ENCODE results near the gene SNRNP200.

SNRNP200 gene

GRCh38 chr2:96319396-96319795 is 14.1 kb upstream of the SNRNP200 start:
- H3K4me3 ChIP-seq (ENCODE audit: low read depth, low read length) = no peak overlapping the region

GRCh38 chr2:96318723-96319122 is 13.4 kb upstream of the SNRNP200 start:
- H3K4me3 ChIP-seq (ENCODE audit: low read depth, low read length) = no peak overlapping the region
- TF ChIP-seq CTCF (IDR thresholded peaks at IDR 0.05; ENCODE audit: borderline replicate concordance, insufficient read depth, low read depth, low read length) = no peak

More at GRCh38 chr2:96319396-96319795, 14.1 kb upstream of the SNRNP200 start:
- TF ChIP-seq CTCF (IDR thresholded peaks at IDR 0.05; ENCODE audit: borderline replicate concordance, insufficient read depth, low read depth, low read length) = no peak

- no peak for TF ChIP-seq CTCF (IDR thresholded peaks at IDR 0.05; ENCODE audit: borderline replicate concordance, insufficient read depth, low read depth, low read length)
These were observed 12.2 kb upstream of the SNRNP200 start for GRCh38 chr2:96317584-96317997.

GRCh38 chr2:96316999-96317398 is 11.7 kb upstream of the SNRNP200 start:
- no peak overlapping the region for H3K4me3 ChIP-seq (ENCODE audit: low read depth, low read length)
- no peak for TF ChIP-seq CTCF (IDR thresholded peaks at IDR 0.05; ENCODE audit: borderline replicate concordance, insufficient read depth, low read depth, low read length)

More at GRCh38 chr2:96317584-96317997, 12.2 kb upstream of the SNRNP200 start:
- H3K4me3 ChIP-seq (ENCODE audit: low read depth, low read length) = no peak overlapping the region

GRCh38 chr2:96315400-96316071 is 10.2 kb upstream of the SNRNP200 start:
- no peak for TF ChIP-seq CTCF (IDR thresholded peaks at IDR 0.05; ENCODE audit: borderline replicate concordance, insufficient read depth, low read depth, low read length)
- H3K4me3 ChIP-seq (ENCODE audit: low read depth, low read length) = no peak overlapping the region

- no peak overlapping the region for H3K4me3 ChIP-seq (ENCODE audit: low read depth, low read length)
- no peak for TF ChIP-seq CTCF (IDR thresholded peaks at IDR 0.05; ENCODE audit: borderline replicate concordance, insufficient read depth, low read depth, low read length)
These were observed 9.7 kb upstream of the SNRNP200 start for GRCh38 chr2:96315005-96315399.

GRCh38 chr2:96308248-96308647 is 2.9 kb upstream of the SNRNP200 start:
- TF ChIP-seq CTCF (IDR thresholded peaks at IDR 0.05; ENCODE audit: borderline replicate concordance, insufficient read depth, low read depth, low read length) = no peak

More at GRCh38 chr2:96308248-96308647, 2.9 kb upstream of the SNRNP200 start:
- no peak overlapping the region for H3K4me3 ChIP-seq (ENCODE audit: low read depth, low read length)
